ENCODE measurements around the gene MEGF11.

DNA sequence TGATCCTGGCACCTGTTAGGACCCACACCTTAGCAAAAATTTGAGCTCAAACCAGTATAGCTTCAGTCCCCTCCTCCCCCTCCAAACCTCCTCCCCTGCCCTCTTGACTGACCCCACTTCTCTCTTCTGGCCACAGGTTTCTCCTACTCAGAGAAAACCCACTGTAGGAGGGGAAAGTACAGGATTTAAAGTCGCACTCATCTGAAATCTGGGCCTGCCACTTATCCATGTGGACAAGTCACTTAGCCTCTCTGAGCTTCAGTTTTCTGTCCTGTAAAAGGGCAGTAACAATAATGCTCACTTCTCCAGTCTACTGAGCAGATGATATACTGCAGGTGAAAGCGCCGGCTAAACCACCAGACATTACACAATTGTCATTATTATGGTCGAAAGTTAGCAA, 142.7 kb downstream of the MEGF11 start:
- TF ChIP-seq, protein P1, sequence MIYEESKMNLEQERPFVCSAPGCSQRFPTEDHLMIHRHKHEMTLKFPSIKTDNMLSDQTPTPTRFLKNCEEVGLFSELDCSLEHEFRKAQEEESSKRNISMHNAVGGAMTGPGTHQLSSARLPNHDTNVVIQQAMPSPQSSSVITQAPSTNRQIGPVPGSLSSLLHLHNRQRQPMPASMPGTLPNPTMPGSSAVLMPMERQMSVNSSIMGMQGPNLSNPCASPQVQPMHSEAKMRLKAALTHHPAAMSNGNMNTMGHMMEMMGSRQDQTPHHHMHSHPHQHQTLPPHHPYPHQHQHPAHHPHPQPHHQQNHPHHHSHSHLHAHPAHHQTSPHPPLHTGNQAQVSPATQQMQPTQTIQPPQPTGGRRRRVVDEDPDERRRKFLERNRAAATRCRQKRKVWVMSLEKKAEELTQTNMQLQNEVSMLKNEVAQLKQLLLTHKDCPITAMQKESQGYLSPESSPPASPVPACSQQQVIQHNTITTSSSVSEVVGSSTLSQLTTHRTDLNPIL (CRISPR knock-in tag; IDR thresholded peaks at IDR 0.05; ENCODE audit: low read depth) = no peak
- no peak for TF ChIP-seq TOX (CRISPR knock-in tag; IDR thresholded peaks at IDR 0.05; ENCODE audit: borderline replicate concordance)
- TF ChIP-seq ARNTL (CRISPR knock-in tag; IDR thresholded peaks at IDR 0.05; ENCODE audit: borderline replicate concordance, low read depth) = no peak
- TF ChIP-seq, protein P2, sequence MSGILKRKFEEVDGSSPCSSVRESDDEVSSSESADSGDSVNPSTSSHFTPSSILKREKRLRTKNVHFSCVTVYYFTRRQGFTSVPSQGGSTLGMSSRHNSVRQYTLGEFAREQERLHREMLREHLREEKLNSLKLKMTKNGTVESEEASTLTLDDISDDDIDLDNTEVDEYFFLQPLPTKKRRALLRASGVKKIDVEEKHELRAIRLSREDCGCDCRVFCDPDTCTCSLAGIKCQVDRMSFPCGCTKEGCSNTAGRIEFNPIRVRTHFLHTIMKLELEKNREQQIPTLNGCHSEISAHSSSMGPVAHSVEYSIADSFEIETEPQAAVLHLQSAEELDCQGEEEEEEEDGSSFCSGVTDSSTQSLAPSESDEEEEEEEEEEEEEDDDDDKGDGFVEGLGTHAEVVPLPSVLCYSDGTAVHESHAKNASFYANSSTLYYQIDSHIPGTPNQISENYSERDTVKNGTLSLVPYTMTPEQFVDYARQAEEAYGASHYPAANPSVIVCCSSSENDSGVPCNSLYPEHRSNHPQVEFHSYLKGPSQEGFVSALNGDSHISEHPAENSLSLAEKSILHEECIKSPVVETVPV (CRISPR knock-in tag; IDR thresholded peaks at IDR 0.05) = no peak
- TF ChIP-seq RARB (CRISPR knock-in tag; IDR thresholded peaks at IDR 0.05) = no peak
- no peak for TF ChIP-seq PPARA (CRISPR knock-in tag; IDR thresholded peaks at IDR 0.05; ENCODE audit: borderline replicate concordance)
- TF ChIP-seq, protein P3, sequence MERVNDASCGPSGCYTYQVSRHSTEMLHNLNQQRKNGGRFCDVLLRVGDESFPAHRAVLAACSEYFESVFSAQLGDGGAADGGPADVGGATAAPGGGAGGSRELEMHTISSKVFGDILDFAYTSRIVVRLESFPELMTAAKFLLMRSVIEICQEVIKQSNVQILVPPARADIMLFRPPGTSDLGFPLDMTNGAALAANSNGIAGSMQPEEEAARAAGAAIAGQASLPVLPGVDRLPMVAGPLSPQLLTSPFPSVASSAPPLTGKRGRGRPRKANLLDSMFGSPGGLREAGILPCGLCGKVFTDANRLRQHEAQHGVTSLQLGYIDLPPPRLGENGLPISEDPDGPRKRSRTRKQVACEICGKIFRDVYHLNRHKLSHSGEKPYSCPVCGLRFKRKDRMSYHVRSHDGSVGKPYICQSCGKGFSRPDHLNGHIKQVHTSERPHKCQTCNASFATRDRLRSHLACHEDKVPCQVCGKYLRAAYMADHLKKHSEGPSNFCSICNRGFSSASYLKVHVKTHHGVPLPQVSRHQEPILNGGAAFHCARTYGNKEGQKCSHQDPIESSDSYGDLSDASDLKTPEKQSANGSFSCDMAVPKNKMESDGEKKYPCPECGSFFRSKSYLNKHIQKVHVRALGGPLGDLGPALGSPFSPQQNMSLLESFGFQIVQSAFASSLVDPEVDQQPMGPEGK (CRISPR knock-in tag; IDR thresholded peaks at IDR 0.05; ENCODE audit: borderline replicate concordance) = no peak
